AML-193 (cell line): ENCODE measurements around the gene GPHA2.
A peak's percentile ranks its signal among the peaks of the same experiment; 100 is the strongest.

Experiments used
- DNase-seq, 2 experiments: peaks; one replicate each; lab custom pipeline; 2025; lab: John Stamatoyannopoulos, UW

GPHA2 gene

GRCh38 chr11:64891215-64891848, 44.4 kb downstream of the GPHA2 start:
- no peak for DNase-seq

- no peak for DNase-seq
Measured at GRCh38 chr11:64890522-64890939, 45.2 kb downstream of the GPHA2 start.

DNA sequence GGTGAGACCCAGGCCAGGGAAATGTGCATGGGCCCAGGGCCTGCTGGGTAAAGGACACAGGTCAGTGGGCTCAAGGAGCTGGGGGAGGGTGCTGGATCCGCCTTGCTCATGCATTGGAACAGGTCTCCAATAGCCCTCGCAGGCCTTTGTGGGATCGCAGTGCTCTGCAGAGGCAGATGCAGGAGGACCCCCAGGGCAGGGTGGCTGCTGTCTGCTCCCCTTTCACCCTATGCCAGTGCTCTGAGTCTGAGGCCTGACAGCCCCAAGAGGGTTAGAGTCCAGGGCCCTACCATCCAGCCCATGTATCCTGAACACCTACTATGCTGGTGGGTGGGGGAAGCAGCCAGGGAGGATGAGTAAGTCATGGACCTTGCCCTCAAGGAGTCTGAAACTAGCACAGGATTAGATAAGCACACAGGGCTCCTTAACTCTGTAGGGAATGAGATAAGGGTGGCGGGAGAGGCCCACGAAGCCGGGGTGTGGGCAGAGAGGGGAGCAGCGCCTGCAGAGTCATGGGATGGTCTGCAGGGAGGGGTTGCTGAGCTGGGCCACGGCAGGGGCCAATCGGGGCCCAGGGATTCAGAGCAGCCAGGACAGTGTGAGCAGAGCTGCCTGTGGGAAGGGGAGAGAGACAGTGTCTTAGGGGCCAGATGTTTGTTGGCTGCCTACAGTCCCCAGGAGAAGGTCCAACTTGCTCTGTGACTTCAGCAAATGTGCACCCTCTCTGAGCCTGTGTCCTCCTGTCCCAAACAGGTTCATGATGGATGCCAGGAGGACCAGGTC, 46.8 kb downstream of the GPHA2 start:
- DNase-seq = no peak

- DNase-seq = no peak
Measured at GRCh38 chr11:64888406-64888728, 47.3 kb downstream of the GPHA2 start.

- peak; percentile 55 to 70 for DNase-seq
Measured at GRCh38 chr11:64887757-64888405, 47.8 kb downstream of the GPHA2 start.

GRCh38 chr11:64887234-64887756, 48.4 kb downstream of the GPHA2 start:
- DNase-seq = no peak

- peak; percentile 98 for DNase-seq
Measured at GRCh38 chr11:64885367-64886286, 50.1 kb downstream of the GPHA2 start.
